ENCODE measurements around the gene NUP93. TPM values are rescaled to one million over a fixed set of nuclear protein-coding genes. Genes with fewer than 3 reads are reported as not detected.

NUP93 gene
- polyA plus RNA-seq, 1 experiment: 46.4 TPM

GRCh38 chr16:56708525-56709442, 21.1 kb upstream of the NUP93 start:
- no peak overlapping the region for H3K27ac ChIP-seq (ENCODE audit: low read depth, low read length)
- CTCF ChIA-PET: interaction anchor here (0.9 to 1.3 kb wide), 2 partner anchors 10 to 132 kb away, joined by 3 read pairs; no protein-coding TSS in a partner anchor
- POLR2A ChIA-PET: no interaction called here

GRCh38 chr16:56709443-56710040, 20.4 kb upstream of the NUP93 start:
- TF ChIP-seq, protein P1, sequence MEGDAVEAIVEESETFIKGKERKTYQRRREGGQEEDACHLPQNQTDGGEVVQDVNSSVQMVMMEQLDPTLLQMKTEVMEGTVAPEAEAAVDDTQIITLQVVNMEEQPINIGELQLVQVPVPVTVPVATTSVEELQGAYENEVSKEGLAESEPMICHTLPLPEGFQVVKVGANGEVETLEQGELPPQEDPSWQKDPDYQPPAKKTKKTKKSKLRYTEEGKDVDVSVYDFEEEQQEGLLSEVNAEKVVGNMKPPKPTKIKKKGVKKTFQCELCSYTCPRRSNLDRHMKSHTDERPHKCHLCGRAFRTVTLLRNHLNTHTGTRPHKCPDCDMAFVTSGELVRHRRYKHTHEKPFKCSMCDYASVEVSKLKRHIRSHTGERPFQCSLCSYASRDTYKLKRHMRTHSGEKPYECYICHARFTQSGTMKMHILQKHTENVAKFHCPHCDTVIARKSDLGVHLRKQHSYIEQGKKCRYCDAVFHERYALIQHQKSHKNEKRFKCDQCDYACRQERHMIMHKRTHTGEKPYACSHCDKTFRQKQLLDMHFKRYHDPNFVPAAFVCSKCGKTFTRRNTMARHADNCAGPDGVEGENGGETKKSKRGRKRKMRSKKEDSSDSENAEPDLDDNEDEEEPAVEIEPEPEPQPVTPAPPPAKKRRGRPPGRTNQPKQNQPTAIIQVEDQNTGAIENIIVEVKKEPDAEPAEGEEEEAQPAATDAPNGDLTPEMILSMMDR (IDR thresholded peaks at IDR 0.05; ENCODE audit: low read depth, low read length): no peak
- POLR2A ChIA-PET: no interaction called here
- H3K4me3 ChIP-seq (ENCODE audit: low read depth, low read length): no peak overlapping the region
- no peak for DNase-seq (ENCODE audit: low read depth, low spot score)
- peaks cover 10% of the 10 kb centered on the region for H3K27me3 ChIP-seq (ENCODE audit: control insufficient read depth, insufficient read depth, low read length)
- CTCF ChIA-PET: interaction anchor here (0.7 to 1.3 kb wide), 2 partner anchors 8 to 9 kb away, joined by 3 read pairs; no protein-coding TSS in a partner anchor
- no peak overlapping the region for H3K27ac ChIP-seq (ENCODE audit: low read depth, low read length)
- H3K9me3 ChIP-seq (ENCODE audit: control insufficient read depth, insufficient read depth, low read length): no peaks in the 10 kb centered on the region

More at GRCh38 chr16:56708525-56709442, 21.1 kb upstream of the NUP93 start:
- no peak overlapping the region for H3K4me3 ChIP-seq (ENCODE audit: low read depth, low read length)
- DNase-seq (ENCODE audit: low read depth, low spot score): no peak
- TF ChIP-seq, protein P1 (IDR thresholded peaks at IDR 0.05; ENCODE audit: low read depth, low read length): no peak
- H3K9me3 ChIP-seq (ENCODE audit: control insufficient read depth, insufficient read depth, low read length): no peaks in the 10 kb centered on the region
- peaks cover 10% of the 10 kb centered on the region for H3K27me3 ChIP-seq (ENCODE audit: control insufficient read depth, insufficient read depth, low read length)

DNA sequence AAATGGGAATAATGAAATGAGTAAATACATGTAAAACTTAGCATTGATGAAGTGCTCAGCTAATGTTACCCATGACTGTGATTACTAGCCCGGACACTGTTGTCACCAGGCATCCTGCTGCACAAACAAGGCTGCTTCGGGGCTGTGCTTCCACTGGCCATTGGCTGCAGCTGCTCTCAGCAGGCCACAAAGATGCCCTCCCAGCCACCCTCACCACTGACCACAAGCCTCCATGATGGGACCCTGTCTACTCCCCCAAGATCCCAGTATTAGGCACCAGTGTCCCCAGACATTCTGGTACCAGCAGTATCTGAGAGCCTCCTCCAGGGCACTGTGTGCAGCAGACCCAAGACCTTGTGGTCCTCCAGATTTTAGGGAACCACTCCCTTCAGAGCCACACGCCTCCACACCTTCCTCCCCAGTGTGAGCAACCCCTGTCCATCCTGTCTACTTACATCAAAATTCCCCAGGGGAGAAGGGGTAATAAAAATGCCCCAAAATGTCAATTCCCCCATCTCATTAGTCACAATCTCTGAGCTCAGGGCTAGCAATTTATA, 19.7 kb upstream of the NUP93 start:
- no peak overlapping the region for H3K27ac ChIP-seq (ENCODE audit: low read depth, low read length)
- H3K27me3 ChIP-seq (ENCODE audit: control insufficient read depth, insufficient read depth, low read length): peaks cover 10% of the 10 kb centered on the region
- TF ChIP-seq, protein P1 (IDR thresholded peaks at IDR 0.05; ENCODE audit: low read depth, low read length): no peak
- POLR2A ChIA-PET: no interaction called here
- DNase-seq (ENCODE audit: low read depth, low spot score): no peak
- CTCF ChIA-PET: interaction anchor here (0.7 kb wide), 1 partner anchor 8 kb away, joined by 3 read pairs; no protein-coding TSS in a partner anchor
- no peak overlapping the region for H3K4me3 ChIP-seq (ENCODE audit: low read depth, low read length)
- no peaks in the 10 kb centered on the region for H3K9me3 ChIP-seq (ENCODE audit: control insufficient read depth, insufficient read depth, low read length)

DNA sequence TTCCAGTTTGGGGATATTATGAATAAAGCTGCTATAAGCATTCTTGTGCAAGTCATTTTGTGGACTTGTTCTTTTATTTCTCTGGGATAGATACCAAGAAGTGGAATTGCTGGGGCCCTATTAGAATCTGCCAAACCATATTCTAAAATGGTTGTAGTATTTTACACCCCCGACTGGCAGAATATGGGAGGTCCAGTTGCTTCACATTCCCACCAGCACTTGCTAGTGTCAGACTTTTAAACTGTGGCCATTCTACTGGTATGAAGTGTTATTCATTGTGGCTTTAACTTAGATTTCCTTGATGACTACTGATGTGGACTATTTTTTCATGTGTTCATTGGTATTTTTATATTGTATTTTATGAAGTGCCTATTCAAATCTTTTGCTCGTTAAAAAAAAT, 18.1 kb upstream of the NUP93 start:
- Histone ChIP-seq H3K27ac (ENCODE audit: low read depth, low read length) (no peak overlapping the region), H3K9me3 (ENCODE audit: control insufficient read depth, insufficient read depth, low read length) (no peaks in the 10 kb centered on the region), H3K4me3 (ENCODE audit: low read depth, low read length) (no peak overlapping the region), H3K27me3 (ENCODE audit: control insufficient read depth, insufficient read depth, low read length) (peaks cover 10% of the 10 kb centered on the region)
- TF ChIP-seq, protein P1 (IDR thresholded peaks at IDR 0.05; ENCODE audit: low read depth, low read length): no peak
- ChIA-PET CTCF (interaction anchor here (1.7 kb wide), 1 partner anchor 10 kb away, joined by 5 read pairs; no protein-coding TSS in a partner anchor), POLR2A (no interaction called here)
- DNase-seq (ENCODE audit: low read depth, low spot score): no peak

Data from AG04450 (cell line).